ENCODE results near the gene HDAC1.
A peak's percentile ranks its signal among the peaks of the same experiment; 100 is the strongest.

HDAC1 gene

GRCh38 chr1:32349211-32349708, 57.4 kb downstream of the HDAC1 start:
- H3K27me3 ChIP-seq (ENCODE audit: insufficient read depth, low read length, poor library complexity, severe bottlenecking): no peaks in the 10 kb centered on the region
- no peaks in the 10 kb centered on the region for H4K20me1 ChIP-seq (ENCODE audit: insufficient read depth, low read length, poor library complexity, severe bottlenecking)
- H3F3A ChIP-seq (ENCODE audit: low read depth): no peaks in the 10 kb centered on the region
- no peaks in the 10 kb centered on the region for H3K79me2 ChIP-seq (ENCODE audit: insufficient read depth, low read length)
- H3K4me1 ChIP-seq (ENCODE audit: insufficient read depth, low read length, poor library complexity, severe bottlenecking): peaks cover 34% of the 10 kb centered on the region
- no peaks in the 10 kb centered on the region for H3K9me2 ChIP-seq (replicated peaks; ENCODE audit: low read depth, low read length)
- no peak overlapping the region for H3K9ac ChIP-seq (ENCODE audit: low read depth, low read length, poor library complexity, severe bottlenecking)
- peak overlapping the region; percentile 40 for H3K4me2 ChIP-seq (ENCODE audit: low read depth, low read length, poor library complexity, severe bottlenecking)
- TF ChIP-seq CTCF (conservative IDR thresholded peaks at IDR 0.05; ENCODE audit: low read length) (no peak), EZH2phosphoT487 (IDR thresholded peaks at IDR 0.05; ENCODE audit: borderline replicate concordance) (no peak)
- no peaks in the 10 kb centered on the region for H3K9me3 ChIP-seq (ENCODE audit: insufficient read depth, low read depth, low read length)
- no peak overlapping the region for H2AFZ ChIP-seq (ENCODE audit: low read length)
- no peaks in the 10 kb centered on the region for H3K36me3 ChIP-seq (ENCODE audit: insufficient read depth, low read length)
- H3K4me3 ChIP-seq (ENCODE audit: low read length, poor library complexity, severe bottlenecking): no peak overlapping the region

GRCh38 chr1:32350785-32351398, 59.0 kb downstream of the HDAC1 start:
- no peaks in the 10 kb centered on the region for H3F3A ChIP-seq (ENCODE audit: low read depth)
- no peaks in the 10 kb centered on the region for H3K9me2 ChIP-seq (replicated peaks; ENCODE audit: low read depth, low read length)
- no peaks in the 10 kb centered on the region for H3K79me2 ChIP-seq (ENCODE audit: insufficient read depth, low read length)
- H3K4me2 ChIP-seq (ENCODE audit: low read depth, low read length, poor library complexity, severe bottlenecking): peak overlapping the region; percentile 52
- TF ChIP-seq EZH2phosphoT487 (IDR thresholded peaks at IDR 0.05; ENCODE audit: borderline replicate concordance) (no peak), CTCF (conservative IDR thresholded peaks at IDR 0.05; ENCODE audit: low read length) (peak; percentile 66)
- H3K9me3 ChIP-seq (ENCODE audit: insufficient read depth, low read depth, low read length): no peaks in the 10 kb centered on the region
- no peaks in the 10 kb centered on the region for H3K27me3 ChIP-seq (ENCODE audit: insufficient read depth, low read length, poor library complexity, severe bottlenecking)
- peak overlapping the region; percentile 77 for H3K4me3 ChIP-seq (ENCODE audit: low read length, poor library complexity, severe bottlenecking)
- peaks cover 34% of the 10 kb centered on the region for H3K4me1 ChIP-seq (ENCODE audit: insufficient read depth, low read length, poor library complexity, severe bottlenecking)
- peak overlapping the region; percentile 91 for H2AFZ ChIP-seq (ENCODE audit: low read length)
- H3K36me3 ChIP-seq (ENCODE audit: insufficient read depth, low read length): no peaks in the 10 kb centered on the region
- H4K20me1 ChIP-seq (ENCODE audit: insufficient read depth, low read length, poor library complexity, severe bottlenecking): no peaks in the 10 kb centered on the region
- H3K9ac ChIP-seq (ENCODE audit: low read depth, low read length, poor library complexity, severe bottlenecking): peak overlapping the region; percentile 84

GRCh38 chr1:32351399-32352238, 59.7 kb downstream of the HDAC1 start:
- TF ChIP-seq CTCF (conservative IDR thresholded peaks at IDR 0.05; ENCODE audit: low read length) (no peak; the same call in 1 of the 2 replicates), EZH2phosphoT487 (IDR thresholded peaks at IDR 0.05; ENCODE audit: borderline replicate concordance) (no peak)
- peaks cover 34% of the 10 kb centered on the region for H3K4me1 ChIP-seq (ENCODE audit: insufficient read depth, low read length, poor library complexity, severe bottlenecking)
- H3K9me3 ChIP-seq (ENCODE audit: insufficient read depth, low read depth, low read length): no peaks in the 10 kb centered on the region
- no peaks in the 10 kb centered on the region for H3K79me2 ChIP-seq (ENCODE audit: insufficient read depth, low read length)
- H3K27me3 ChIP-seq (ENCODE audit: insufficient read depth, low read length, poor library complexity, severe bottlenecking): no peaks in the 10 kb centered on the region
- peak overlapping the region; percentile 84 for H3K9ac ChIP-seq (ENCODE audit: low read depth, low read length, poor library complexity, severe bottlenecking)
- H3K4me2 ChIP-seq (ENCODE audit: low read depth, low read length, poor library complexity, severe bottlenecking): peak overlapping the region; percentile 89
- no peaks in the 10 kb centered on the region for H3K36me3 ChIP-seq (ENCODE audit: insufficient read depth, low read length)
- H3K4me3 ChIP-seq (ENCODE audit: low read length, poor library complexity, severe bottlenecking): peak overlapping the region; percentile 77
- H3F3A ChIP-seq (ENCODE audit: low read depth): no peaks in the 10 kb centered on the region
- H3K9me2 ChIP-seq (replicated peaks; ENCODE audit: low read depth, low read length): no peaks in the 10 kb centered on the region
- H2AFZ ChIP-seq (ENCODE audit: low read length): peak overlapping the region; percentile 91
- no peaks in the 10 kb centered on the region for H4K20me1 ChIP-seq (ENCODE audit: insufficient read depth, low read length, poor library complexity, severe bottlenecking)
